Measurements from ENCODE around the gene SBNO2.

The SBNO2 gene

DNA sequence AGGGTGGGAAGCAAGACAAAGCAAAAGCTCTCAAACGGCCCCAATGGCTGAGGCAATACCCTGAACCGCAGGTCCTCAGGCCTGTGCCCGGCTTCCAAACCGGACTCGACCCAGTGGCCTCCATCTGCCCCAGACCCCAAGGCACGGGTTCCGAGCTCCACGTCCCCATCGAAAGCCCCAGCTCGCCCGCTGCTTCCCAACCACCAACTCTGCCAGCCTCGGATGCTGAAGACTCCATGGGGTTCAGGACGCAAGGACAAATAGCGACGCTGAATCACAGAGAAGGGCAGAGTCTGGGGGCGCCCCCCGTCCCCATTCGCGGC, 79.5 kb downstream of the SBNO2 start:
- DNase-seq (ENCODE audit: low spot score): no peak
- TF ChIP-seq, protein P1, sequence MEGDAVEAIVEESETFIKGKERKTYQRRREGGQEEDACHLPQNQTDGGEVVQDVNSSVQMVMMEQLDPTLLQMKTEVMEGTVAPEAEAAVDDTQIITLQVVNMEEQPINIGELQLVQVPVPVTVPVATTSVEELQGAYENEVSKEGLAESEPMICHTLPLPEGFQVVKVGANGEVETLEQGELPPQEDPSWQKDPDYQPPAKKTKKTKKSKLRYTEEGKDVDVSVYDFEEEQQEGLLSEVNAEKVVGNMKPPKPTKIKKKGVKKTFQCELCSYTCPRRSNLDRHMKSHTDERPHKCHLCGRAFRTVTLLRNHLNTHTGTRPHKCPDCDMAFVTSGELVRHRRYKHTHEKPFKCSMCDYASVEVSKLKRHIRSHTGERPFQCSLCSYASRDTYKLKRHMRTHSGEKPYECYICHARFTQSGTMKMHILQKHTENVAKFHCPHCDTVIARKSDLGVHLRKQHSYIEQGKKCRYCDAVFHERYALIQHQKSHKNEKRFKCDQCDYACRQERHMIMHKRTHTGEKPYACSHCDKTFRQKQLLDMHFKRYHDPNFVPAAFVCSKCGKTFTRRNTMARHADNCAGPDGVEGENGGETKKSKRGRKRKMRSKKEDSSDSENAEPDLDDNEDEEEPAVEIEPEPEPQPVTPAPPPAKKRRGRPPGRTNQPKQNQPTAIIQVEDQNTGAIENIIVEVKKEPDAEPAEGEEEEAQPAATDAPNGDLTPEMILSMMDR (IDR thresholded peaks at IDR 0.05; ENCODE audit: borderline replicate concordance, control extremely low read depth, extremely low read depth, insufficient read depth, missing control alignments): no peak
- in situ Hi-C loops (cut with MboI; ENCODE audit: low sequenced_read_pairs, unreplicated experiment): no loop called here

DNA sequence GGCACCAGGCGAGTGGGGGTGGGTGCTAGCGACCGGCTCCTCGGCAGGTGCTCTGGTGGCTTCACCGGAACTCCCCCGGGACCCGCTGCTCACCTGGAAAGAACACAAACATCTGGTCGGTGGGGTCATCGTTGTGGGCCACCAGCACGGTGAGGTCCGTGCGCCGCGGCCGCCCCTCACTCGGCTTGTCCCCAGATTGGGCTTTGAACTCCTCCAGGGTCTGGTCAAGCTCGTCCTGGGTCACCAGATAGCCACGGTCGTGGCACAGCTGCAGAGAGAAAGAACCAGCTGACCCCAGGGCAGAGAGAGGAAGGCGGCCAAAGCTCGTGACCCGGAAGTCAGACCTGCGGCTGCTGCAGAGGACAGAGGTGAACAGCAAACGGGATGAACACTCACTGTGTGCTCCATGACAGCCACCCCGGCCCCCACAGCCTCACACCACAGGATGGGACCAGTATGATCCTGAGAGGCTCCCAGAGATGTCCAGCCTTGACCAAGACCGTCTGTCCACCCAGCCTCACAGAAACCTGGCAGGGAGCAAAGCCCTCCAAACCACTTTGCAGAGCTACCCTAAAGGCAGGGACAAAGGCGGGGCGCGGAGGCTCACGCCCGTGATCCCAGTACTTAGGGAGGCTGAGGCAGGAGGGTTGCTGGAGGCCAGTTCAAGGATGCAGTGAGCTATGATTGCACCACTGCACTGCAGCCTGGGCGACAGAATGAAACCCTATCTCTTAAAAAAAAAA, 80.1 kb downstream of the SBNO2 start:
- TF ChIP-seq, protein P1 (IDR thresholded peaks at IDR 0.05; ENCODE audit: borderline replicate concordance, control extremely low read depth, extremely low read depth, insufficient read depth, missing control alignments): no peak
- in situ Hi-C loops (cut with MboI; ENCODE audit: low sequenced_read_pairs, unreplicated experiment): no loop called here
- no peak for DNase-seq (ENCODE audit: low spot score)

DNA sequence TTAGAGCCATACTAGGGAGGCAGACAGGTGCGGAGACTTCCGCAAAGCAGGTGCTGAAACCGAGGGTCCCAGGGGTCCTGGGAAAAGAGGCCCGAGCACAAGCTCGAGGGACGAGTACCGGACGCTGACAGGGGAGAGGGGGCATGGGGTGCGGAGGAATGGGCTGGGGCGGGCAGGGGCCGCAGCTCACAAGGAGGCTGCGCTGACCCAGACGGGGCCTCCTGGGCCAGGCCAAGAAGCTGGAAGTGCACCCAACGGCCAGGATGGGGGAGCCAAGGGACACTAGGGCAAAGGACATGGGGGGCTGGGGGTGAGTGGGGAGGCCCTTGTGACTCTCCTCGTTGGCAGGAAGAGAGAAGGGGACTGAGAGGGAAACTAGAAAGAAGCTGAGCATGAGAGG, 80.7 kb downstream of the SBNO2 start:
- in situ Hi-C loops (cut with MboI; ENCODE audit: low sequenced_read_pairs, unreplicated experiment): no loop called here
- no peak for DNase-seq (ENCODE audit: low spot score)
- TF ChIP-seq, protein P1 (IDR thresholded peaks at IDR 0.05; ENCODE audit: borderline replicate concordance, control extremely low read depth, extremely low read depth, insufficient read depth, missing control alignments): no peak

DNA sequence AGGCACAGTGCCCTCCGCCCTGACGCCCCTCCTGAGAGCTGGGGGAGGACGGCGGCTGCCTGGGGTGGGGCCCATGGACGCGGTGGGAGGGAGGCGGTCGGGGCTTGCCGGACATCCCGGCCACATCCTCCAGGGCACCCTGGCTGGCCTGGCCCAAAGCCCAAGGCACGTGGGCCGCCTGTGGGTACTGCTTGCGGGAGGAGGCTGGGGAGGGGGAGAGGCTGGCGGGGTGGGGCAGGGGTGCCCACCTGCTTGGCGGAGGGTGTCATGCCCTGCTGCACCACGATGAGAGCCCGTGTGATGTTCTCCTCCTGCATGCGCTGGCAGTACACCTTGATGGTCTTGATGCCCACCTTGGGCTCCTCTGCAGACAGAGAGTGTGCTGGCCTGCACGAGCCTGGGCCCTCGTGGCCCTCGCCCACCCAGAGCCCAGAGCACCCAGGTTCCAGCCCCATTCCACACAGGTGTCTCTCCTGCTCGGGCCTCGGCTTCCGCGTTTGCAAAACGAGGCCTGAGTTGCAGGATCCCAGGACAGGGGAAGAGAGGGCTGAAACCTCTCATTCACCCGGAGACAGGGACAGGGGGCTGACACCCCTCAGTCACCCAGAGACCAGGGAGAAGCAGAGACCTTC, 82.4 kb downstream of the SBNO2 start:
- TF ChIP-seq, protein P1 (IDR thresholded peaks at IDR 0.05; ENCODE audit: borderline replicate concordance, control extremely low read depth, extremely low read depth, insufficient read depth, missing control alignments): no peak
- in situ Hi-C loops (cut with MboI; ENCODE audit: low sequenced_read_pairs, unreplicated experiment): no loop called here
- no peak for DNase-seq (ENCODE audit: low spot score)

DNA sequence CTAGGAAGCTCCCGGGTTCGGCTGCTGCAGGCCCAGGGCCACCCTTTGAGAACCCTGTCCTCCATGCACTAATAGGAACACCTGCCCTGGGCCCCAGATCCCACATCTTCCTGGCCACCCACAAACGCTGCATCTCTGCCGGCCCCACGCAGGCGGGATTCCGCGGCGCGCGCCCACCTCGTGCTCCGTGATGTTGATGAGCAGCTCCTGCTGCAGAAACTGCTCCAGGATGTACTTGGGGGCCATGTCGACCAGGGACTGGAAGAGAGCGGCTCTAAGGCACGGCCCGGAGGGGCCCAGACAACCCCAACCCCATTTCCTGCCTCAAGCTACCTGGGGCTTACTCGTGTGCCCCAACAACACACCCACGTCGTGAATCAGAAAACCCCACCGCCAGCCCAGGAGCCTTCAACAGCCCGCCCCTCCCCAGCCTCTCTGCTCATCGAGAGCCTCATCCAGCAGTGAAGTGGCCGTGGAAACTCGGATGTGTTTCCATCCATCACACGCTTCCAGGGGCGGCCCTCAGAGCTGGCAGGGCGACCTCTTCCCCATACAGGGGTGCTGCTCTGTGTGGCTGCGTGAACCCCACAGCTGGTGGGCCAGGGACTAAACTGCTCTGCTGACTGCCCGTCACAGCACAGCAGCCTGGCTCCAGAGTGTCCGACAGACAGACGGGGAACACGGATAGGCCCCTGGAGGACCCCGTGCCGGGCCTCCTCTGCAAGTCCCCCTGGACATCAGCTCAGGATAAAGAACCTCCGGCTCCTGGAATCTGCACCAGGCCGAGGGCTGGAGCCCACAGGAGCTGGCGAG, 83.1 kb downstream of the SBNO2 start:
- in situ Hi-C loops (cut with MboI; ENCODE audit: low sequenced_read_pairs, unreplicated experiment): no loop called here
- no peak for DNase-seq (ENCODE audit: low spot score)
- TF ChIP-seq, protein P1 (IDR thresholded peaks at IDR 0.05; ENCODE audit: borderline replicate concordance, control extremely low read depth, extremely low read depth, insufficient read depth, missing control alignments): no peak

DNA sequence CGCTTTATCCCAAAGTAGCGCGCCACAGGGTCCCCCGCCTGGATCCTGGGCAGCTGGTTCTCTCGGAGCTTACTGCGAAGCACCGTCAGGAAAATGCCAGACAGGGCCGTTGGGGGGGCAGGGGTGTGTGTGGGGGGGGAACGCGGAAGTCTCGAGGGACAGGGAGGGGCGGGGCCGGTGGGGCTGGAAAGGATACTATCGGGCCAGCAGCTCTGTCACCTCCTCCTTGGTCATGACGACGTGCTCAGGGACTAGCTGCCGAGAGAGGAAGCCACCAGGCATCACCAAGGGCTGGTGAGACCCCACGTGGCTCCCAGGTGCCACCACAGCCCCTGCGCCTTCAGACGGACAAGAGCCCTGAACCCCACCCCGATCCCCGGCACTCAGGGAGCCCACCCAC, 84.2 kb downstream of the SBNO2 start:
- TF ChIP-seq, protein P1 (IDR thresholded peaks at IDR 0.05; ENCODE audit: borderline replicate concordance, control extremely low read depth, extremely low read depth, insufficient read depth, missing control alignments): no peak
- DNase-seq (ENCODE audit: low spot score): no peak
- in situ Hi-C loops (cut with MboI; ENCODE audit: low sequenced_read_pairs, unreplicated experiment): no loop called here
